ENCODE data around the gene DSTYK. TPM values are rescaled to one million over a fixed set of nuclear protein-coding genes. Genes with fewer than 3 reads are reported as not detected.

The DSTYK gene
- total RNA-seq, 2 experiments from 2014 or later, result 13.9 to 15.3 TPM

DNA sequence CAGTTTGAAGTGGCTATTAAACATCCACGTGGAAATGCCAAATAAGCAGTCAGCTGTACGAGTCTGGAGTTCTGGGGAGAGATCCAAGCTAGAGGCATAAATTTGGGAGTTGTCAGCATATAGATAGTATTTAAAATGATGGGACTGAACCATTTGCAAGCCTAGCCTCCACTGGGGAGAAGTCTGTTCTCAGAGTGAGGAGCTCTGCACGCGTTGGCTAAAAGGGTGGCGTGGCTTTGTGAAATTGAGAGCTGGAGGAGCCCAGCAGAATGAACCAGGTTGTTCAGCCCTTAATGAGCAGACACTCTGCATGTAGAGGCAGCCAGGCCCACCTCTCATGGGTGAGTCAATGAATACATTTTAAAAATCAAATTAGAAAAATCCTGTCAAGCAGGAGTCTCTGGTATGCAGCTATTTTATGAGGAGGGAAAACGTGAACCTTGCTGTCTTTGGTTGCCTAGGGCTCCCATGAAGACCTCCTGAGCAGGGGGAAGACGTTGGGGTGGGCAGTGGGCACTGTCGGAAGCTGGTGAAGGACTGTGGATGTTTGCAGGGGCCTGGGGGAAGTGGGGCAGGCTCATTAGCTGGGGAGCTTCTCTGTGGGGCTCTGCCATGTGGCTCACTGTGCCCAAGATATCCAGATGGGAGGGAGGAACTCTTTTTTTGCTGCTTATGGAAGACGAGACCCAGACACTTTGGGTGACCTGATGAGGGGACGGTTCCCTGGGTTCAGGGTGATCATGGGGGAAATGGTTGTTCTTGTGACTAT lies 35.0 kb upstream of the DSTYK start:
- Histone ChIP-seq H3K27me3 (ENCODE audit: control insufficient read depth in 1 of 2, insufficient read depth in 2 of 2, low read length in 2 of 2) (no peaks in the 10 kb centered on the region), H3K4me1 (ENCODE audit: insufficient read depth, low read length) (no peaks in the 10 kb centered on the region), H3K9me3 (ENCODE audit: control insufficient read depth in 1 of 2, insufficient read depth in 1 of 2, low read length in 2 of 2) (no peaks in the 10 kb centered on the region), H3K27ac (ENCODE audit: low read depth in 1 of 2, low read length in 2 of 2) (no peak overlapping the region), H3K36me3 (ENCODE audit: insufficient read depth, low read length) (no peaks in the 10 kb centered on the region), H3K4me3 (ENCODE audit: low read length) (no peak overlapping the region)
- Mint-ChIP-seq H3K4me3 (no peak overlapping the region), H3K27ac (no peak overlapping the region), H3K27me3 (no peaks in the 10 kb centered on the region), H3K4me1 (ENCODE audit: low read depth) (no peaks in the 10 kb centered on the region), H3K36me3 (ENCODE audit: low read depth) (no peaks in the 10 kb centered on the region), H3K9me3 (no peaks in the 10 kb centered on the region)
- intact Hi-C loops (cut with DNase I, micrococcal nuclease), result no loop called here
- DNase-seq (no peak), ATAC-seq (ENCODE audit: poor library complexity) (no peak)
- TF ChIP-seq, protein P1, sequence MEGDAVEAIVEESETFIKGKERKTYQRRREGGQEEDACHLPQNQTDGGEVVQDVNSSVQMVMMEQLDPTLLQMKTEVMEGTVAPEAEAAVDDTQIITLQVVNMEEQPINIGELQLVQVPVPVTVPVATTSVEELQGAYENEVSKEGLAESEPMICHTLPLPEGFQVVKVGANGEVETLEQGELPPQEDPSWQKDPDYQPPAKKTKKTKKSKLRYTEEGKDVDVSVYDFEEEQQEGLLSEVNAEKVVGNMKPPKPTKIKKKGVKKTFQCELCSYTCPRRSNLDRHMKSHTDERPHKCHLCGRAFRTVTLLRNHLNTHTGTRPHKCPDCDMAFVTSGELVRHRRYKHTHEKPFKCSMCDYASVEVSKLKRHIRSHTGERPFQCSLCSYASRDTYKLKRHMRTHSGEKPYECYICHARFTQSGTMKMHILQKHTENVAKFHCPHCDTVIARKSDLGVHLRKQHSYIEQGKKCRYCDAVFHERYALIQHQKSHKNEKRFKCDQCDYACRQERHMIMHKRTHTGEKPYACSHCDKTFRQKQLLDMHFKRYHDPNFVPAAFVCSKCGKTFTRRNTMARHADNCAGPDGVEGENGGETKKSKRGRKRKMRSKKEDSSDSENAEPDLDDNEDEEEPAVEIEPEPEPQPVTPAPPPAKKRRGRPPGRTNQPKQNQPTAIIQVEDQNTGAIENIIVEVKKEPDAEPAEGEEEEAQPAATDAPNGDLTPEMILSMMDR (IDR thresholded peaks at IDR 0.05), result no peak
- CTCF ChIA-PET, result interaction anchor here (1.2 kb wide), 1 partner anchor 19 kb away, joined by 3 read pairs; the partner anchor contains the start of gene TMCC2
- POLR2A ChIA-PET, result interaction anchor here (0.9 kb wide), 1 partner anchor 9 kb away, joined by 3 read pairs; no protein-coding TSS in a partner anchor

DNA sequence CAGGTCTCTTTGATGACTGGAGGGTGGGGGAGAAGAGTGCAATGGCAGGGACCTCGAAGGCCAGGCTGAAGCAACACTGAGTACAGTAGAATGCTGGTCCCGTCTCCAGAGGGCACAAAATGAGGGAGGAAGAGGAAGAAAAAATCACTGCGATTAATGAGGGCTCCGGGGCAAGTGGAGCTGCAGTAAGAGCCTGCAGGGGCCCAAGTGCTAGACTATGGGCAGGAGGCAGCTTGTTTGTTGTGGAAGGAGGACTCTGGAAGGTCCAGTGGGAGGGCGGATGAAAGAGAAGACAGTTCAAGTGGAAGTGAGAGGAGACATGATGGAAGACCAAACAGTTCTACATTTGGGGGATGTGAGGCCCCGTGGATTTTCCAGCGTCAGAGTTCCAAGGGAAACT lies 33.6 kb upstream of the DSTYK start:
- Mint-ChIP-seq H3K27ac (no peak overlapping the region), H3K27me3 (no peaks in the 10 kb centered on the region), H3K36me3 (ENCODE audit: low read depth) (no peaks in the 10 kb centered on the region), H3K4me1 (ENCODE audit: low read depth) (no peaks in the 10 kb centered on the region), H3K9me3 (no peaks in the 10 kb centered on the region), H3K4me3 (no peak overlapping the region)
- Histone ChIP-seq H3K4me3 (ENCODE audit: low read length) (no peak overlapping the region), H3K36me3 (ENCODE audit: insufficient read depth, low read length) (no peaks in the 10 kb centered on the region), H3K27me3 (ENCODE audit: control insufficient read depth in 1 of 2, insufficient read depth in 2 of 2, low read length in 2 of 2) (no peaks in the 10 kb centered on the region), H3K27ac (ENCODE audit: low read depth in 1 of 2, low read length in 2 of 2) (no peak overlapping the region), H3K9me3 (ENCODE audit: control insufficient read depth in 1 of 2, insufficient read depth in 1 of 2, low read length in 2 of 2) (no peaks in the 10 kb centered on the region), H3K4me1 (ENCODE audit: insufficient read depth, low read length) (no peaks in the 10 kb centered on the region)
- ChIA-PET POLR2A (no interaction called here), CTCF (interaction anchor here (1.2 to 1.4 kb wide), 2 partner anchors 11 to 17 kb away, joined by 3 read pairs; partner anchors contain the start of gene TMCC2)
- ATAC-seq (ENCODE audit: poor library complexity) (no peak), DNase-seq (no peak)
- TF ChIP-seq, protein P1 (IDR thresholded peaks at IDR 0.05), result no peak
- intact Hi-C loops (cut with DNase I, micrococcal nuclease), result no loop called here

- Mint-ChIP-seq H3K36me3 (ENCODE audit: low read depth) (no peaks in the 10 kb centered on the region), H3K4me3 (no peak overlapping the region), H3K4me1 (ENCODE audit: low read depth) (no peaks in the 10 kb centered on the region), H3K9me3 (no peaks in the 10 kb centered on the region), H3K27ac (no peak overlapping the region), H3K27me3 (no peaks in the 10 kb centered on the region)
- H3K36me3 ChIP-seq (ENCODE audit: insufficient read depth, low read length), result no peaks in the 10 kb centered on the region
- no peak overlapping the region for H3K4me3 ChIP-seq (ENCODE audit: low read length)
- no peak for ATAC-seq (ENCODE audit: poor library complexity)
- H3K9me3 ChIP-seq (ENCODE audit: control insufficient read depth in 1 of 2, insufficient read depth in 1 of 2, low read length in 2 of 2), result no peaks in the 10 kb centered on the region
- CTCF ChIA-PET, result interaction anchor here (1.4 kb wide), 1 partner anchor 11 kb away, joined by 3 read pairs; no protein-coding TSS in a partner anchor
- TF ChIP-seq, protein P1 (IDR thresholded peaks at IDR 0.05), result no peak
- H3K27me3 ChIP-seq (ENCODE audit: control insufficient read depth in 1 of 2, insufficient read depth in 2 of 2, low read length in 2 of 2), result no peaks in the 10 kb centered on the region
- no peak overlapping the region for H3K27ac ChIP-seq (ENCODE audit: low read depth in 1 of 2, low read length in 2 of 2)
- POLR2A ChIA-PET, result no interaction called here
- intact Hi-C loops (cut with DNase I, micrococcal nuclease), result no loop called here
- no peak for DNase-seq
- H3K4me1 ChIP-seq (ENCODE audit: insufficient read depth, low read length), result no peaks in the 10 kb centered on the region
Observed at GRCh38 chr1:205244384-205244783, 32.9 kb upstream of the DSTYK start.

Data from CD4-positive, alpha-beta T cell (primary cell).